Suppressor macrophage treated with lipopolysaccharide for 1 hour (primary cell): ENCODE measurements around the gene PKP4.
"Not testable (repeated sequence)": the region's sequence is repeated elsewhere in the genome, so short reads cannot be mapped to it uniquely, and the experiment has no call there.

Experiments
- DNase-seq, 3 donors: peaks; one replicate each; pipeline ENCODE4 v3.0.0-alpha.2; 2020 to 2022

The PKP4 gene

DNA sequence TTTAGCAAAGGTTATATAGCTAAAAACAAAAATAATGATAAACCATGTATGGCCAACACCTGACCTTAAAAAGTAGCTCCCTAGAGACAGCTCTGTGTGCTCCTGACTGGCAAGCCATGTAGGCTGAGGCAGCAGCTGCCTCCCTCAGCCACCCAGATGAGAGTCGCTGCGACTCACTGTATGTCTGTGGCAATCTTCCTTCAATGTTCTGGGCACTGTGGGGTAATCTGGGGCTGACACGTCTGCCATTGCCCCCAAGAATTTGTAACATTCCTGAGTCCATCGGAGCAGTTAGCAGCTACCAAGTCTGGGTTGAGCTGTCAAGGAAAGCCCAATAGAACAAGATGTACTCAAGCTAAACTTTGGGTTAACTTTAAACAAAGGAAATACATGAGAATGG is 232.0 kb downstream of the PKP4 start:
- peak in 1 of 3 donors; percentile 13 for DNase-seq

- no peak for DNase-seq
Observed at GRCh38 chr2:158689391-158689790, 232.6 kb downstream of the PKP4 start.

GRCh38 chr2:158690823-158691222 is 234.1 kb downstream of the PKP4 start:
- no peak for DNase-seq

GRCh38 chr2:158691619-158692018 is 234.9 kb downstream of the PKP4 start:
- no peak for DNase-seq

DNA sequence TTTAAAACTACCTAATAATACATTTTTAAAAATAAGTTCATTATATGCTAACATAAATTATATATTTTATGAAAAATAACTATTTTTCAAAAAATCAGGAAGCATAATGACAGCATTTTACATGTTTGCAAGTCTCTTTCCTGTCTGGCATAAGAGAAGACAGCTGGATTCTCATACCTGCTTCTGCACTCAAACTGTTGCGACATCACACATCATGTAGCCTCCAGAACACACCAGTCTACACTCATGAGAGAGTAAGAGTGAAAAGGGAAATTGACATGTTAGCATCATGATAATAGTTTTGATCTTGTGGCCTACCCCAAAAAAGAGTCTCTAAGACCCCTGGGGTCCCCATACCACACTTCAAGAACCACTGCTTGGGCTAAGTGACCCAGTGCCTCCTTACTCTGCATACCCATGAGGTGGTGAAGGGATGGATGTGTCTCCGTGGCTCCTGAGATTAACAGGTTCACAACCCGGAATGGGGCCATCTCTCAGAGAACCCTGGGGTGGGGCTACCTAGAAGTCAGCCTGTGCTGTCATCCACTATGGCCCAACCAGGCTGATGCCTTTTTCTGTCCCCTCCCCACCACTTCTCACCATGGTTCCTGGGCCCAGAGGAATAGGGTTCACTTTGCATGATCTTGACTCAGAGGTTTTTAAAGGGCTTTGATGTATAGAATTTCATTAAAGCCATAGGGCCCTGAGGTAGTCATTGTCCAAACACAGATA is 235.8 kb downstream of the PKP4 start:
- DNase-seq, result no peak

- no peak for DNase-seq
Observed at GRCh38 chr2:158693476-158693875, 236.7 kb downstream of the PKP4 start.

DNA sequence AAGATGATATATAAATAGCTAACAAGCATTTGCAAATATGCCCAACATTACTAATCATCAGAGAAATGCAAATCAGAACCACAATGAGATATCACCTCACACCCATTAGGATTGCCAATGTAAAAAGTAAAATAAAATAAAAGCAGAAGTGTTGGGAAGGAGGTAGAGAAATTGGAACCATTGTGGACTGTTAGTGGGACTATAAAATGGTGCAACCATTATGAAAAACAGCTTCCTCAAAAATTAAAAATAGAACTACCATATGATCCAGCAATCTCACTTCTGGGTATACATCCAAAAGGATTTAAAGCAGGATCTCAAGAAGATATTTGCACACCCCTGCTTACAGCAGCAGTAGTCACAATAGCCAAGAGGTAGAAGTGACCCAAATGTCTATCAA is 238.6 kb downstream of the PKP4 start:
- peak in 1 of 3 donors; percentile 8 for DNase-seq

DNA sequence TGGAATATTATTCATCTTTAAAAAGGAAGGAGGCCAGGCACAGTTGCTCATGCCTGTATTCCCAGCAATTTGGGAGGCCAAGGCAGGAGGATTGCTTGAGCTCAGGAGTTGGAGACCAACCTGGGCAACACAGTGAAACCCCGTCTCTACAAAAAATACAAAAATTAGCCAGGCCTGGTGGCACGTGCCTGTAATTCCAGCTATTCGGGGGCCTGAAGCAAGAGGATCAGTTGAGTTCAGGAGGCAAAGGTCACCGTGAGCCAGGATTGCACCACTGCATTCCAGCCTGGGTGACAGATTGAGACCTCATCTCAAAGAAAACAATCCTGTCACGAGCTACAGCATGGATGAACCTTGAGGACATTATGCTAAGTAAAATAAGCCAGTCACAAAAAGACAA is 239.0 kb downstream of the PKP4 start:
- not testable (repeated sequence) for DNase-seq

DNA sequence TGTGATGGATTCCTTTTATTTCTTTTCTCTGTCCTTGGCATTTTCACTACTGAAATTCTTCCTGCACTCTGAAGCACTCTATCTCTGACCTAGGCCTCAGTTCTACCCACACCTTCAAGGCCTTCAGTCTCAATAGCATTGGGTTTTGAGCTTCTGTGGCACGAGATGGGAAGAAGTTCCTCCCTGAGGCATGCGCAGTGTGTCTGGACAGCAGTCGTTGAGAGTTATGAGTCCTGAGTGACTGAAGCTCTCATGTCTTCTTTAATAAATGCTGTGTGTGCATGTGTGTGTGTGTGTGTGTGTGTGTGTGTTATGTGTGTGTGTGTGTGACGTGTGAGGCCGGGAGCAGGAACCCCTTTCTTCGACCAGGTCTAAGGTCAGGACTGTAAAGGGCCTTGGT is 242.6 kb downstream of the PKP4 start:
- DNase-seq, result no peak

DNA sequence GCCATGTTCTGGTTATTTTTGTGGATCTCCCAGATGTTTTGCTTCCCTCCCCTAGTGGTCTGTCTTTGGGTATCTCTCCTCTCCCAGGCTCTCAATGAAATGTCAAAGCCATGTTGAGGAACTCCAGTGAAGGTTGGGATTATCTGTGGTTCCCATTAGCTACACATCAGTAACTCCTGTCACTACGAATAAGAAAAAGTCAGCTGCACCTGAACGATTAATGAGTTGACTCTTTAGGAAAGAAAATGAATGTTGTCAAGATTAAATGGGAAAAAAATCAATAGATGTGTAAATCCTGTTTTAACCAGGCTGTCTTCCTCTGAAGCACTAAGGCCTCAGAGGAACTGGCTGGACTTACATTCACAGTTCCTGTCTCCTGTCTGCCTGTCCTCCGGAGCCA is 244.3 kb downstream of the PKP4 start:
- DNase-seq, result no peak

GRCh38 chr2:158702740-158703139 is 246.0 kb downstream of the PKP4 start:
- DNase-seq, result no peak

GRCh38 chr2:158704724-158705465 is 248.1 kb downstream of the PKP4 start:
- DNase-seq, result peak in 2 of 3 donors; percentile 12 to 42

DNA sequence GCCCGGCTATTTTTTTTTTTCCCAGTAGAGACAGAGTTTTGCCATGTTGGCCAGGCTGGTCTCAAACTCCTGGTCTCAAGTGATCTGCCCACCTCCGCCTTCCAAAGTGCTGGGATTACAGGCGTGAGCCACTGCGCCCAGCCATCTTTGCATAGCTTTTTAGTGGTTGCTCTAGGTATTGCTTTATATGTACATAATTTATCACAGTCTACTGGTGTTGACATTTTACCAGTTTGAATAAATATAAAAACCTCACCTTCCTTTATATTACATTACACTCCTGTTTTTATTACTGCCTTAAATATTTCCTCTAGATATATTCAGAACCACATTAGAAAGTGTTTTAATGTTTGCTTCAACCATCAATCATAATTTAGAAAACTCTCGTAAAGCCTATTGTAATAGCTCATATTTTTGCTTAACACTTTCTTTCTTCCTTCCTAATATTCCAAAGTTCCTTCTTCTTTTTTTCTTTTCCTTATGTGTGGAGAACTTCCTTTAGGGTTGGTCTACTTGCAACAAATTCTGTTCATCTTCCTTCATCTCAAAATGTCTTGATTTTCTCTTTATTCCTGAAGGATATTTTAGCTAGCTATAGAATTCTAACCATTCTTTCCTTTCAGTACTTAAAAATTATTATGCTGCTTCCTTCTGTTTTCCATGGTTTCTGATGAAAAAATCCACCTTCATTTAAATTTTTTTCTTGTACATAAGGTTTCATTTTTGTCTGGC is 256.2 kb downstream of the PKP4 start:
- DNase-seq, result no peak

GRCh38 chr2:158713523-158714138 is 256.9 kb downstream of the PKP4 start:
- no peak for DNase-seq

DNA sequence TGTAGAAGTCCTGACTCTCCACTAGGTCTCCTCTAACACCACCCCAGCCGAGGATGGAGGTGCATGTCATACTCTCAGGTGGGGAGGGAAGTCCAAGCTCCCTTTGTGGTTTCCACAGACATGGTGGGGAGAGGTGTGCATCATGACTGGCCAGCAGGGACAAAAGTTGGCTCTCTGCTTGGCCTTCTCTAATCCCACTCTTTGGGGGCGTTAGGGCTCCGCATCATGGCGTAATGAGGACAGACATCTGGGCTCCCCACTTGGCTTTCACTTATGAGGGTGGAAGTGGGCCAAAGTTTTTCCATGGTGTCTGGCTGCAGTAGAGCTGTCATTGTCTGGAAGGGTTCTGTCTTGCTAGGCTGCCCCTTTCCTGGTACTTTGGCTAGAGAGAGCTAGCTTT is 257.7 kb downstream of the PKP4 start:
- DNase-seq, result no peak

- DNase-seq, result no peak
Observed at GRCh38 chr2:158715357-158715756, 258.6 kb downstream of the PKP4 start.

GRCh38 chr2:158716121-158716791 is 259.5 kb downstream of the PKP4 start:
- peak; percentile 2 to 26 (median 23) for DNase-seq

DNA sequence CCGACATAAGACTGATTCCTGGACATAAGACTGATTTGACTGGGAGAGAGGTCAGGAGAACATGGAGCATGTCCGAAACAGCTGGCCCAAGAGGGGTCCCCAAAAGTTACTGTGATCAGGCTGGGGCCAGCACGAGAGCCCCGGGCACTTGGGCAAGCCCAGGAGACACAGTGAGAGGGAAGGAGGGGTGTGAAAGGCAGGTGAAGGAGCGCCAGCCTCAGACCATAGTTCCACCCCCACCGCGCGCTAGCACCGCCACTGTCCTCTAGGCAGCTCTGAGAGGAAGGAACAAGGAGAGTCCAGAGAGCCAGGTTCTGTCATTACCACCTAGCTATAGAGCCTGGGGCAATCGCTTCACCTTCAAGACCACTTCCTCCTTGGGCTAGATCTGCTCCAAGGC is 260.2 kb downstream of the PKP4 start:
- DNase-seq, result no peak

DNA sequence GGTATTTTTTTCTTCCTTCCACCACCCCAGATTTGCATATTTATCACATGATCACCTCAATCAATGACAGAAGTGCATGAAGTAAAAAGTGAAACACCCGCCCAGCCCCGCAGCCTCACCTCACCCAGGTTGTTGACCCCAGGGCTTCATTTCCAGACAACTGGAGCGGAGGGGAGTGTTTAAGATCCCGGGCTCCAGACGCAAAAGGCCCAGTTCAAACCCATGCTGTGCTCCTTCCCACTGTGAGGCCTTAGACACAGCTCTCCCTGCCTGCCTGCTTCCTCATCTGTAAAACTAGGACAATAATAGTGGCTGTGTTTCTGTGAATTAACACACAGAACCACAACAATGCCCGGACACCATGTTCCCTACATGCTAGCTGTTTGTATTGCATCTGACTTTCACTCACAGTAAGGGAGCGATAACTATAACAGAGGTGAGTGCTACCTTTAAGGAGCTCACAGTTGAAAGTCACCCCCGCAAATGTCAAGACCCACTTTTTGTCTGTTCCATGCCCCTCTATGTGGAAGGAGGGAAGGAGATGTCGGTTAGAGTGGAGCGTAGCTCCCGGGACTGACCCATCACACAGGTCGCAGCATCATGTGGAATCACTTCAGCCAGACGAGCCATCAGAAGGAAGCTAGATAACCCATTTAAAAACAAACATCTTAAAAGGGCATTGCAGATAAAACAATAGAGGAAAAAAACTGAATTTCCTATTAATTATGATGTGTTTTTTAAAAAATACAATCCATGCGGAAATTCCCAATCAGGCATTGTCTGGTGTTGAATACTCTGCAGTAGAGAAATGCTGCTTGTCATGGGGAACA is 260.8 kb downstream of the PKP4 start:
- DNase-seq, result no peak

GRCh38 chr2:158718196-158718585 is 261.4 kb downstream of the PKP4 start:
- DNase-seq, result no peak

- no peak for DNase-seq
Observed at GRCh38 chr2:158718851-158719250, 262.1 kb downstream of the PKP4 start.

- no peak for DNase-seq
Observed at GRCh38 chr2:158719403-158719802, 262.7 kb downstream of the PKP4 start.
